IPS-NIHi7 (cell line): ENCODE results near the gene KCMF1.

ENCODE experiments used
- DNase-seq: peaks from one replicate; pipeline ENCODE4 v3.0.0; 2012; ENCODE audit warnings: mixed read lengths; ENCODE audit errors: extremely low spot score

KCMF1 gene

DNA sequence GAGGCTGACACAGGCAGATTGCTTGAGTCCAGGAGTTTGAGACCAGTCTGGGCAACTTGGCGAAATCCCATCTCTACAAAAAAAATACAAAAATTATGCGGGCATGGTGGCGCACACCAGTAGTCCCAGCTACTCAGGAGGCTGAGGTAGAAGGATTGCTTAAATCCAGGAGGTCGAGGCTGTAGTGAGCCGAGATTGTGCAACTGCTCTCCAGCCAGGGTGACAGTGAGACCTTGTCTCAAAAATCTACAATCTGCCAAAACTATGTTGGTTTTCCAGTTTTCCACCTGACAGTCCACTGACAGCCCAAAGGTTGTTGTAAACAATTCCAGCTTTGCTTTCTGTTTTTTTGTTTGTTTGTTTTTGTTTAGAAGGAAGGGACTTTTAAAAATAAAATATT, 51.3 kb downstream of the KCMF1 start:
- DNase-seq, result no peak

GRCh38 chr2:85024372-85025047, 53.5 kb downstream of the KCMF1 start:
- no peak for DNase-seq

- DNase-seq, result no peak
These were observed 61.7 kb downstream of the KCMF1 start for GRCh38 chr2:85032621-85033020.

GRCh38 chr2:85033388-85033787, 62.4 kb downstream of the KCMF1 start:
- DNase-seq, result no peak

DNA sequence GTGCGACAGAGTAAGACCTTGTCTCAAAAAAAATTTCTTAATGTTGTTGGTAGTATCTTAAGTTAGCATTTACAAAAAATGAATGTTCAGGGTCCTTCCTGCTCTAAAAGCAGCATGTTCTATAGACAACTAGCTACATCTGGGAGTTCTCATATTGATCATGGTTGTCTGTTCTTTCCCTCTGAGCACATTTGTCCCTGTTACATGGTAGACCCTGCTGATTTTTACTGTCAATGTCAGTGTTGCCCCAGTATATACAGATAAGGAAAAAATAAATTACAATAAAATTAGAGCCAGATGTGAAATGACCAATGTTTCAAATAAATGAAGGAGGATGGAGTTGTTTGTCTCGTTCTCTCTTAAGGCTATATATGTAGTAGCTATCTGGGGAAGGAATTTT, 63.2 kb downstream of the KCMF1 start:
- no peak for DNase-seq

- DNase-seq, result no peak
These were observed 66.7 kb downstream of the KCMF1 start for GRCh38 chr2:85037622-85038021.

- DNase-seq, result no peak
These were observed 71.4 kb downstream of the KCMF1 start for GRCh38 chr2:85042330-85042729.

DNA sequence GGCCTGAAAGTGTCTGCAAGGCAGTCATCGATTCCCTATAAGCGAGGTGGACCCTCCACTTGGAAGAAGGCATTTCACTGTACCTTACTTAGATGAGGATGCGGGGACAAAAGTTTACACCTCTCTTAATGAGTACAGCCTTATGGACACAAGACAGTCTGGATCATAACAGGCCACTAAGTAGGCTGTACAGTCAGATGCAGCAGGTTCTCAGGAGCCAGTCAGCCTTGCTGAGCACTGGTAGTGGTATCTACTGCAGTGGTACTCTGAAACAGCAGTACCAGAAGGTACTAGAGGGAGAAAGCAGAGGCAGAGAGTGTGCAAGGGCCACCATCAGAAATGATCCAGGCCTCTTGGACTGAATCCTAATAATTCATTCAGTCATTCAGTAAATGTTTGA, 77.6 kb downstream of the KCMF1 start:
- no peak for DNase-seq

GRCh38 chr2:85049236-85049635, 78.3 kb downstream of the KCMF1 start:
- no peak for DNase-seq

- DNase-seq, result no peak
These were observed 82.8 kb downstream of the KCMF1 start for GRCh38 chr2:85053802-85054201.

DNA sequence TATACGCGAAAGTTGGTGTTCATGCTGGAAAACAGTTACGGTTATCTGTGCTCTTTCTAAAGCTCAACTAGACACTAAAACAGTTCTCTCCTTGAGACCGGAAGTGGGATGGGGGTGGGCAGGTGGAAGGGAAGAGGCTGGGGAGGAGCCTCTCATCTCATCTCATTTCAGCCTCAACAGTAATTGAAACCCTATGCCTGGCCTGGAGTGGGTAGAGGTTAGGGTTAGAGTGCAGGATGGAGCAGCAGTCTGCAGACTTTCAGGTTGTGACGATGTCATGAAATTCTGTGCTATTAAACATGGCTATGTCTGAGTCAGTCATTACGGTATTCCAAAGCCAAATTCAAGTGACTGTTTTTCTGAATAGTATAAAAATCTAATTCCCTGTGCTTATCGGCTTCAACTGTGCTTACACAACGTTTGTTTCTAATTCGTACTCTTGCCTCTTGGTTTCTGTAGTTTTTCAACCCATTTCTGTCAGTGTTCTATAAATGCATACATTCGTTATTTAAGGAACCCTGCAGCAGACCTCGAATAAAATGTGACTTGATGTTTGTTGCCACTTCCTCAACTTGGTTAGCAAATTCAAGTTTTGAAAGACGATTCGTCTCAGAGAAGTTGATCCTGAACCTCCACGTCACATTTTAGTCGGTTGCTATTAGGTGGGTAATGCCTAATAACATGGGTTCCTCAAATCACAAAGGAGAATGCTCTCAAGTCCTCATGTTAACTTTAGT, 86.4 kb downstream of the KCMF1 start:
- DNase-seq, result no peak

- no peak for DNase-seq
These were observed 90.9 kb downstream of the KCMF1 start for GRCh38 chr2:85061896-85062295.

DNA sequence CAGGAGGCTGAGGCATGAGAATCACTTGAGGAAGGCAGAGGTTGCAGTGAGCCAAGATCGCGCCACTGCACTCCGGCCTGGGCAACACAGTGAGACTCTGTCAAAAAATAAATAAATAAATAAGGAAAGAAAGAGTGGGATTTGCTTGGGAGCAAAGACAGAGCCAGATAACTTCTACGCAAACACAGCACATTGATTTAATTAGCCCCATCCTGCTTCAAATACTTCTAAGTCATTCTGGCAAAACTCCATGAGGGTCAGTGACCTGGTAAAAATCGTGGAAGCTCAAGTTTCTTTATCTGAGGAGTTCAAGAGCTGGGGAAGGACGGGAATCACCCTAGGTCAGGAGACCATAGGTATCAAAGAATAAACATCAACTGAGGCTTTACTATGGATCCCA, 91.6 kb downstream of the KCMF1 start:
- no peak for DNase-seq

- no peak for DNase-seq
These were observed 93.1 kb downstream of the KCMF1 start for GRCh38 chr2:85063981-85064599.

GRCh38 chr2:85064927-85065577, 94.1 kb downstream of the KCMF1 start:
- peak; percentile 59 for DNase-seq

DNA sequence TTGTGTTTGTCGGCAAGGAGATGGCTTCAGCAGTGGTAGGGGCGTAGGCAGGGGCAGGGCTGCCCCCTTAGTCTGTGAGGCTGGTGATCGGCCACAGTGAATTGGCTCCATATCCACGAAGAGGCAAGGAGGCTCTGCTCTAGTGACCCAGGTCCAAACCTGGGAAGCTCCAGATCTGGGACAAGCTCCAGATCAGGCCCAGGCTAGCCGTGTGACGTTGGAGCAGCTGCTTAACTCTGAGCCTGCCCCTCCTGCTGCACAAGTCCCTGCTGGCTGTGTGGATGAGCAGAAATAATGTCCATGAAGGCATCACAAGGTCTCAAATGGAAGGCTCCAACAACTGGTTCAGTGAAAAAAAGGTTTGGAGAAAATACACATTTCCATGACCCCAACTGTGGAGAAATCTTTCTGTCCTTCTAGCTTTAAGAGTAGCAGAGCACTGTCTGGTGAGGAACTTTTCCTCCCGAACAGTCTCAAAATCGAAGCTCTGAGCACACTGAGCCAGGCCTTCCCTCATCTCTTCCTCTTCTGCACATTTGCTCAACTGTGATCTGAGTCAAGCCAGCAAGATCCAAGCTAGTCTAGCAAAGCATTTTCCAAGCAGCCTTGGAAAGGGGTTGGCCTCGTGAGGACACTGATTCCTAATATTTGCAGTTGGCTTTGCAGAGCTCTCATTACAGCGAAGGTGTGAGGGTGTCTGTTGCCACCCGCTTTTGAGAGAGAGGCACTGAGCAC, 95.2 kb downstream of the KCMF1 start:
- no peak for DNase-seq

DNA sequence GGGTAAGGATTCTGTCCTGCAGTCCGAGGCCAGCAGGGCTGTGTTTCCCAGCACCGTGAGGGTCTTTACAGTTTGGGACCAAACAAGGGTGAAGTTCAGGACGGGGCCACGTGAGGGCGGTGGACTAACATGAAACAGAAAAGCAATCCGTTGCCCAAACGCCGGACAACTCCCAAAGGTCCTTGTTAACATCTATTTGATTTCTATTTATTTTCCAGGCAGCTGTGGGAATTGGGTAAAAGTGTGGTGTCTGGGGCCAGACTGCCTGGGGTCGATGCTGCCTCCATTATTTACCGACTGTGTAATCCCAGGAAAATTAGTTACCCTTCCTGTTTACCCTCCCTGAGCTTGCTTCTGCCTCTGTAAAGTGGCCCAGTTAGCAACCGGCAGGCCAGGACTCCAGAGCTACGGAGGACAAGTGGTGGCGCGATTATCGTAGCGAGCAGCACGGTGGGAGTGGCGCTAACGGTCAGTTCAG, 96.0 kb downstream of the KCMF1 start:
- DNase-seq, result peak; percentile 89

DNA sequence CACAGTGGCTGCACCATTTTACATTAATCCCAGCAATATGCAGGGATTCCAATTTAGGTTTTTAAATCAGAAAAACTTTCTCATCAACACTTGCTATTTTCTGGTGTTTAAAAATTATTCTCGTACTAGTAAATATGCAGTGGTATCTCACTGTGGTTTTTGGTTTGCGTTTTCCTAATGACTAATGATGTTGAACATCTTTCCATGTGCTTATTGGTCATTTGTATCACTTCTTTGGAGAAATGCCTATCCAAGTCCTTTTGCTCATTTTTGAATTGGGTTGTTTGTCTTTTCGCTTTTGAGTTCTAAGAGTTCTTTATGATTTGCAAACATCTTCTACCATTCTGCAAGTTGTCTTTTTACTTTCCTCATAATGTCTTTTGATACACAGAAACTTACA, 100.1 kb downstream of the KCMF1 start:
- no peak for DNase-seq

DNA sequence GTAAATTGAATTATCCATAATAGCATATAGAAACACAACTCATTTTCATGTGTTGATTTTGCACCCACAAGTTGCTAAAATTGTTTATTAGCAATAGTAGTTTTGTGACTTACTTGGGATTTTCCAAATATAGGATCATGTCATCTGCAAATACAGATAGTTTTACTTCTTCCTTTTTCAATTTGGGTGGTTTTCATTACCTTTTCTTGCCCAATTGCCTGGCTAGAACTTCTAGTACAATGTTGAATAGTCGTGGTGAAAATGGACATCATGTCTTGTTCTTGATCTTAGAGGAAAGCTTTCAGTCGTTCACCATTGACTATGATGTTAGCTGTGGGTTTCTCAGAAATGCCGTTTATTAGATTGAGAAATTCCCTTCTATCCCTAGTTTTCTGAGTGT, 102.1 kb downstream of the KCMF1 start:
- no peak for DNase-seq

- DNase-seq, result no peak
These were observed 105.8 kb downstream of the KCMF1 start for GRCh38 chr2:85076618-85077274.

DNA sequence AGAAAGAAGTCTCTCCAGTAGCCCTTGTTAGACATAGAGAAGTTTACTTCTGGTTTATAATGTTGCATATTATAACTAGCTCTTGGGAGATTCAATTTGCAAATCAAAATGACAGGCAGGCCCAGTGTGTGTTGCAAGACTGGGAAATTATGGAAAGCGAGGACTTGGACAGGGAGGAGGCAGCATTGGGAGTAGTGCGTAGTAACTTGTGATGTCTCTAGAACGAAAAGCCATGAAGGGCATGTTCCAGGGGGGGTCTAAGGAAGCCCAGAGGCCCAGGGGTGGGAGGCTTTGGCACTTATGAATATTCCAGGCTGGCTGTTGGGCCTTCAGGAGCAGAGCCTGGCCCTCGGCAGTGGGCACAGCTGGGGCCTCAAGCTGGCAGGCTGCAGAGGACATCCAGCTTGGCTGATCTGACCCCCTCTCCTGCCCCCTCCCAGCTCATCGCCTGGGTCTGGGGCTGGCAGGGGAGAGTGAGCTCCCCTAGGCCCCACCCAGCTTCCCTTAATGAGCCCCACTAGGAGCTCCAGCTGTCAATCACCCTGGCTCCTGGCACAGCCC, 107.0 kb downstream of the KCMF1 start:
- no peak for DNase-seq
